SK-N-SH treated with all-trans-retinoic acid at 6 μM for 48 hours (cell line): Measurements from ENCODE around the gene PARP14.

Experiments used
- ARNTL ChIP-seq: fragments of 450-650 bp; formaldehyde crosslinking; IDR thresholded peaks from 2 replicates; pipeline ENCODE4 v1.5.0; 2020; ENCODE audit warnings: low read depth, mild to moderate bottlenecking, moderate library complexity, borderline replicate concordance
- CREB5 ChIP-seq: fragments of 250-450 bp; sonication (Bioruptor Pico); IDR thresholded peaks from 2 replicates; pipeline ENCODE4 v1.5.1; 2020; ENCODE audit warnings: low read depth, mild to moderate bottlenecking, moderate library complexity
- GLIS3 ChIP-seq: fragments of 250-450 bp; sonication (Bioruptor Pico); IDR thresholded peaks from 2 replicates; pipeline ENCODE4 v1.5.0; 2020; ENCODE audit warnings: mild to moderate bottlenecking, moderate library complexity
- PATZ1 ChIP-seq: fragments of 250-450 bp; sonication (Bioruptor Pico); IDR thresholded peaks from 2 replicates; pipeline ENCODE4 v1.8.0; 2020; ENCODE audit warnings: mild to moderate bottlenecking, moderate library complexity, borderline replicate concordance
- POU6F1 ChIP-seq: fragments of 250-450 bp; sonication (Bioruptor Pico); IDR thresholded peaks from 2 replicates; pipeline ENCODE4 v1.8.0; 2021; ENCODE audit warnings: low read depth, mild to moderate bottlenecking, moderate library complexity, borderline replicate concordance
- RARB ChIP-seq: fragments of 250-450 bp; sonication (Bioruptor Pico); IDR thresholded peaks from 2 replicates; pipeline ENCODE4 v1.8.0; 2021; ENCODE audit warnings: mild to moderate bottlenecking, moderate library complexity
- TCF4 ChIP-seq: fragments of 250-450 bp; sonication (Bioruptor Pico); IDR thresholded peaks from 2 replicates; pipeline ENCODE4 v1.8.0; 2021; ENCODE audit warnings: mild to moderate bottlenecking, moderate library complexity, borderline replicate concordance
- TOX ChIP-seq: fragments of 250-450 bp; sonication (Bioruptor Pico); IDR thresholded peaks from 2 replicates; pipeline ENCODE4 v1.8.0; 2021; ENCODE audit warnings: mild to moderate bottlenecking, moderate library complexity, borderline replicate concordance
- ZC3H10 ChIP-seq: fragments of 250-450 bp; sonication (Bioruptor Pico); IDR thresholded peaks from 2 replicates; pipeline ENCODE4 v1.5.1; 2021; ENCODE audit warnings: mild to moderate bottlenecking, moderate library complexity
- ZNF565 ChIP-seq: fragments of 450-650 bp; formaldehyde crosslinking; conservative IDR thresholded peaks from 2 replicates; pipeline ENCODE4 v1.5.0; 2020; ENCODE audit warnings: low read depth, mild to moderate bottlenecking, moderate library complexity

- TF ChIP-seq CREB5 (no peak), GLIS3 (CRISPR knock-in tag) (no peak), ARNTL (CRISPR knock-in tag) (no peak), RARB (CRISPR knock-in tag) (no peak), ZNF565 (no peak), POU6F1 (CRISPR knock-in tag) (no peak), TCF4 (CRISPR knock-in tag) (no peak), TOX (CRISPR knock-in tag) (no peak), PATZ1 (no peak), ZC3H10 (CRISPR knock-in tag) (no peak)
Observed at GRCh38 chr3:122727766-122728165, 47.1 kb downstream of the PARP14 start.
